Keratinocyte (primary cell): ENCODE measurements around the gene TPO. TPM values are rescaled to one million over a fixed set of nuclear protein-coding genes. Genes with fewer than 3 reads are reported as not detected.

Experiments
- DNase-seq: peaks from one replicate; pipeline ENCODE4 v3.0.0-alpha.2; 2011; ENCODE audit warnings: low read depth, missing footprints, low spot score
- FAIRE-seq: peaks from 2 replicates; lab custom pipeline; 2011; peaks lifted over from hg19 to GRCh38; lab: Jason Lieb, UNC
- H2AFZ ChIP-seq: 2 replicates; pipeline ENCODE4 v1.6.0; 2012; ENCODE audit warnings: low read length, control low read depth, inconsistent platforms; ENCODE audit not compliant: control insufficient read depth
- H3K27ac ChIP-seq: 2 replicates; pipeline ENCODE4 v1.5.1; 2011; ENCODE audit warnings: low read length; ENCODE audit not compliant: control insufficient read depth, insufficient read depth
- H3K27me3 ChIP-seq: 3 replicates; pipeline ENCODE4 v1.6.0; 2011; ENCODE audit warnings: low read length; ENCODE audit not compliant: control insufficient read depth, insufficient read depth; ENCODE audit errors: extremely low read depth
- H3K36me3 ChIP-seq, 2 experiments: 2 replicates in 1 of 2; 3 replicates in 1 of 2; pipeline ENCODE4 v1.5.1; 2011; ENCODE audit warnings: low read length in 2 of 2, mild to moderate bottlenecking in 1 of 2; ENCODE audit not compliant: control insufficient read depth in 2 of 2, insufficient read depth in 2 of 2; ENCODE audit errors: extremely low read depth in 1 of 2
- H3K4me1 ChIP-seq: 3 replicates; pipeline ENCODE4 v1.5.1; 2011; ENCODE audit warnings: low read length; ENCODE audit not compliant: control insufficient read depth, insufficient read depth; ENCODE audit errors: extremely low read depth
- H3K4me2 ChIP-seq: 3 replicates; pipeline ENCODE4 v1.6.0; 2011; ENCODE audit warnings: low read depth, low read length; ENCODE audit not compliant: control insufficient read depth, insufficient read depth; ENCODE audit errors: extremely low read depth
- H3K4me3 ChIP-seq, 3 experiments: fragments of 200-600 bp in 1 of 3; sonication (generic) in 1 of 3; 2 replicates in 2 of 3; 3 replicates in 1 of 3; pipeline ENCODE4 v1.5.1; 2011 to 2016; ENCODE audit warnings: low read length in 3 of 3, mild to moderate bottlenecking in 3 of 3, control low read depth in 2 of 3, inconsistent platforms in 1 of 3, low read depth in 1 of 3, mixed read lengths in 1 of 3, mixed run types in 1 of 3, moderate library complexity in 1 of 3; ENCODE audit not compliant: control insufficient read depth in 2 of 3, insufficient read depth in 2 of 3; ENCODE audit errors: extremely low read depth in 1 of 3
- H3K79me2 ChIP-seq: 2 replicates; pipeline ENCODE4 v1.6.0; 2012; ENCODE audit warnings: low read length; ENCODE audit not compliant: control insufficient read depth, insufficient read depth
- H3K9ac ChIP-seq: 3 replicates; pipeline ENCODE4 v1.6.0; 2011; ENCODE audit warnings: low read length; ENCODE audit not compliant: control insufficient read depth, insufficient read depth; ENCODE audit errors: extremely low read depth
- H3K9me1 ChIP-seq: 3 replicates; pipeline ENCODE4 v1.6.0; 2011; ENCODE audit warnings: low read length; ENCODE audit not compliant: control insufficient read depth, insufficient read depth; ENCODE audit errors: extremely low read depth
- H3K9me3 ChIP-seq: 2 replicates; pipeline ENCODE4 v1.5.1; 2012; ENCODE audit warnings: low read depth, low read length; ENCODE audit not compliant: control insufficient read depth
- H4K20me1 ChIP-seq: 3 replicates; pipeline ENCODE4 v1.6.0; 2011; ENCODE audit warnings: low read length; ENCODE audit not compliant: control insufficient read depth, insufficient read depth; ENCODE audit errors: extremely low read depth
- CTCF ChIP-seq, 3 experiments: IDR thresholded peaks in 1 of 3; conservative IDR thresholded peaks in 1 of 3; optimal IDR thresholded peaks in 1 of 3; 2 replicates in 2 of 3; 3 replicates in 1 of 3; pipeline versions ENCODE3 to v1.5.1; 2011; ENCODE audit warnings: low read length in 3 of 3, mild to moderate bottlenecking in 3 of 3, moderate library complexity in 2 of 3, control low read depth in 1 of 3, inconsistent platforms in 1 of 3; ENCODE audit not compliant: insufficient read depth in 2 of 3; ENCODE audit errors: extremely low read depth in 1 of 3
- EZH2 ChIP-seq: IDR thresholded peaks from one replicate; pipeline ENCODE4 v1.6.1; 2012; ENCODE audit warnings: inconsistent platforms, mild to moderate bottlenecking, low read length, moderate library complexity
- dilution Hi-C: fragments of 300-500 bp; cut with MboI; formaldehyde crosslinking; loops from one replicate; pipeline ENCODE4 v1.7.0; 2020; ENCODE audit warnings: low sequenced_read_pairs; ENCODE audit not compliant: extremely low pct_ligation_motif_present
- polyA plus RNA-seq, 5 experiments: library from polyadenylated mRNA; depleted of rRNA in 3 of 5; stranded (reverse) in 3 of 5; stranded (forward) in 1 of 5; unstranded in 1 of 5; fragments of >200 nt; gene quantifications; 1 replicate in 1 of 5; 2 replicates in 3 of 5; 3 replicates in 1 of 5; pipeline versions ENCODE4 v1.2.1 to v1.2.3, GENCODE V29; 2011 to 2012; ENCODE audit warnings: missing spikeins in 2 of 5, low read depth in 1 of 5, low replicate concordance in 1 of 5

TPO gene
- polyA plus RNA-seq, 1 donor (not counting 4 experiments of a cell fraction or from before 2014, with no cell fraction given) = 0.07 TPM

GRCh38 chr2:1420746-1421480, 7.7 kb downstream of the TPO start:
- Histone ChIP-seq H4K20me1 (no peaks in the 10 kb centered on the region), H3K27ac (no peak overlapping the region), H3K36me3 (no peaks in the 10 kb centered on the region), H3K9ac (no peak overlapping the region), H3K9me1 (no peaks in the 10 kb centered on the region), H3K9me3 (peaks cover 9% of the 10 kb centered on the region), H3K4me3 (no peak overlapping the region), H2AFZ (no peak overlapping the region), H3K27me3 (no peaks in the 10 kb centered on the region), H3K79me2 (no peaks in the 10 kb centered on the region), H3K4me2 (no peak overlapping the region), H3K4me1 (no peaks in the 10 kb centered on the region)
- no peak for DNase-seq
- FAIRE-seq = no peak
- dilution Hi-C loops = no loop called here
- TF ChIP-seq EZH2 (no peak), CTCF (optimal IDR thresholded peaks at IDR 0.05 in 1 of 3, IDR thresholded peaks at IDR 0.05 in 1 of 3, conservative IDR thresholded peaks at IDR 0.05 in 1 of 3; ENCODE audit: extremely low read depth in 1 of 3, insufficient read depth in 2 of 3, low read length in 3 of 3) (no peak)

GRCh38 chr2:1421731-1422130, 8.5 kb downstream of the TPO start:
- H3K27me3 ChIP-seq = no peaks in the 10 kb centered on the region
- dilution Hi-C loops = no loop called here
- no peaks in the 10 kb centered on the region for H3K79me2 ChIP-seq
- no peak overlapping the region for H3K4me2 ChIP-seq
- no peak overlapping the region for H3K27ac ChIP-seq
- H2AFZ ChIP-seq = no peak overlapping the region
- H3K4me3 ChIP-seq = no peak overlapping the region
- H3K9me3 ChIP-seq = peaks cover 7% of the 10 kb centered on the region
- H3K9ac ChIP-seq = no peak overlapping the region
- no peak for FAIRE-seq
- H3K36me3 ChIP-seq = no peaks in the 10 kb centered on the region
- no peaks in the 10 kb centered on the region for H3K4me1 ChIP-seq
- TF ChIP-seq EZH2 (no peak), CTCF (optimal IDR thresholded peaks at IDR 0.05 in 1 of 3, IDR thresholded peaks at IDR 0.05 in 1 of 3, conservative IDR thresholded peaks at IDR 0.05 in 1 of 3; ENCODE audit: extremely low read depth in 1 of 3, insufficient read depth in 2 of 3, low read length in 3 of 3) (no peak)
- H3K9me1 ChIP-seq = no peaks in the 10 kb centered on the region
- no peak for DNase-seq
- H4K20me1 ChIP-seq = no peaks in the 10 kb centered on the region
